HG03066 (cell line): ENCODE results near the gene TFPI2.
A peak's percentile ranks its signal among the peaks of the same experiment; 100 is the strongest.

Experiments used
- ATAC-seq: cut with Tn5 transposase; IDR thresholded peaks from one replicate; pipeline ENCODE4 v1.9.1; 2021; ENCODE audit warnings: low read depth; ENCODE audit not compliant: unreplicated experiment

TFPI2 gene

DNA sequence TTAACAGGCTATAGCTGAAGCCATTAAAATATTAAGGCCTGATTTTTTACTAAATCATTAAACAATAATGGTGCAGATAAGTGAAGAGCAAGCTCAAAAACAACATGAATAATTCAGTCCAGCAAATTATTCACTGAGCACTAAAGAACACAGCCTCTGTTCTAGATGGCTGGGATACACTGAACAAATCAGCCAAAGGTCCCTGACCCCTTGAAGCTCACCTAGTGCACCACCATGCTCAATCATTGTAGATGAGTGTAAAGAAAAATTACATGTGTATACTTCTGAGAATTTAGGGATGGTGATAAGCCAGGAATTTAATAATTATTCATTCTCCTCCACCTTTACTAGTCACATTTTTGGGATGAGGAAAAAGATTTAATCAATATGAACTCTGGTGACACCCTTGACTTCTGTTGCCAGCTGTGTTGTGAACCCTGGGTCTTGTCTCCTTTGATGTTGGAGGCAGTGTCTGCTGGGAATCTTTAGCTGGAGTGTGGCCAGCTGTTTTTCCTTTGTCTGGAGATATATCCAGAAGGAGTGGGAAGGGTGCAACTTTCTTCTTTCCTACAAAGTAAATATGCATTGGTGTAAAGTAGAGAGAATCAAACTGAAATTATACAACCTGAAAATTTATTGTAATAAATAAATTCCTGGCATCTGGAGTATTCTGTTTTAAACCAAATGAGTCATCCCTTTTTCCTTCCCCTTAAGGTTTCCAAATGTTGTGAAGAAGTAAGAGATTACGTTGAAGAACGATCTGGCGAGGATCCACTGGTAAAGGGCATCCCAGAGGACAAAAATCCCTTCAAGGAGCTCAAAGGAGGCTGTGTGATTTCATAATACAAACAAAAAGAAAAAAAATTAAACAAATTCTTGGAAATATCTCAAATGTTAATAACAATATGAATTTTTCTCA is 19.8 kb upstream of the TFPI2 start:
- ATAC-seq = no peak

DNA sequence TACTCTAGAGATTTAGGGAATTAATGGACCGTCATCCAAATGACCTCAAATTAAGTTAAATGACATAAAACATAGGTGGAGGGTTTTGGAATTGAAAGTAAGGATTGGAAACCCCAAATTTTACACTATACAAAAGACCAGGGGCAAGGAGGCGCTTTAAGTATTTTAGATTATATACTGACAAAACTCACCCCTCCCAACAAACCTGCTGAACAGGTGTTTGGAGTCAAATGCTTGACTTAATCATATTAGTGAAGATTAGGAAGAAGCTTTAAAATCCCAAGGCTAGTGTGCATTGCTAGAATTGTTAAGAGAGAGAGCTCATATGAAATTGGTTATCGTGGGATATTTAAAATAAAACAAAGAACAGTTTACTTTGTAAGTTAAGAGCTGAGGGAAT is 15.7 kb upstream of the TFPI2 start, which contains the start of gene GNGT1:
GNGT1 (plus strand) TSS at position 301 of the 400 bp plus-strand sequence. CDS start 180 bp downstream, outside the sequence.
- no peak for ATAC-seq

- no peak for ATAC-seq
These were observed 12.3 kb upstream of the TFPI2 start for GRCh38 chr7:93902777-93903423.

GRCh38 chr7:93897680-93898079 is 7.1 kb upstream of the TFPI2 start:
- ATAC-seq = no peak

DNA sequence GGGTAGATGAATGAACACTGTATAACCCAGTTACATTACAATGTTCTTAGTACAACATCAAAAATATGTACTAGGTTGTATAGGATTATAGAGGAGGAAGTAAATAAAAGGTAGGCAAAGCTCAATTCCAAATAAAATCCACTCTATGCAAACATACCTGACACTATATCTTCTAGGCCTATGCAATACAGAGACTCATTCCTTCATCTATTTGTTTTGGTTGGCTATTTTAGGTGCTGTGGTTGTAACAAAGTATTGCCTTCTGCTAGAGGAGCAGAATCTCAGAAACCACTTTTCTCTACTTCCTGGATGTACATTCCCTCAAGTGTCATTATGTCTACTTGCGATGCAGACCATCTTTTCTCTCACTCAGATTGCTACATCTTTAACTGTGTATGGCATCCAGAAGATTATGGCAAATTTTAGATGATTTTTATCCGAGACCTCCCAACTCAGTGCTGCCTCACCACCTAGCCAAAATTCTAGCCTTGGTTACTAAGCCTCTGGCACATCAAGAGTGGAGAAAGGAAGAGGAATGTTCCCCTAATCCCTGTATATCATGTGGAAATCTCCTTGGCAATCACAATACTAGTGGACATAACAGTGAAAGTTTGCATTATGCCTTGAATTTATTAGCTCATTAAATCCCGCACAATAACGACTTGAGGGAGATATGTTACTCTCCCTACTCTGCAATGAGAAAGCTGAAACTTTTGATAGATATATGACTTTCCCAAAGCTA is 5.5 kb upstream of the TFPI2 start:
- no peak for ATAC-seq

GRCh38 chr7:93894966-93895640 is 4.5 kb upstream of the TFPI2 start:
- ATAC-seq = no peak

DNA sequence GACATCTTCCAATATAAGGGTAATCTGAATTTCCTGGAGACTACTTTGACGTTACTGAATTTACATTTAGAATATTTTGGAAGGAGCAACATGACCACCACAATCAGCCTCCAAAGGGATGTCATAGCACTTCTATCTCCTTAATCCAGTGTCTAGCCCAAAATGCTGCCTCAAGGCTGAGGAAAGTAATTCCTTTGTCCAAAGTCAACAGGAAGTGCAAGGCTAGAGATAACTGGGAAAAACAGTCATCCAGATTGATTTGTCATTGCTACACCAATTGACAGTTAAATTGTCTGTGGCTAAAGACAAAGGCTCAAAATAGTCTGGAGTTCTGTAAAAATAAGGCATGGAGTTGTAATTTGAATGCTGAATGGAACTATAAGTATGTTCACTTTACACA is 3.9 kb upstream of the TFPI2 start:
- ATAC-seq = no peak

- peak; percentile 52 for ATAC-seq
These were observed 501 bp downstream of the TFPI2 start for GRCh38 chr7:93890041-93890463.

DNA sequence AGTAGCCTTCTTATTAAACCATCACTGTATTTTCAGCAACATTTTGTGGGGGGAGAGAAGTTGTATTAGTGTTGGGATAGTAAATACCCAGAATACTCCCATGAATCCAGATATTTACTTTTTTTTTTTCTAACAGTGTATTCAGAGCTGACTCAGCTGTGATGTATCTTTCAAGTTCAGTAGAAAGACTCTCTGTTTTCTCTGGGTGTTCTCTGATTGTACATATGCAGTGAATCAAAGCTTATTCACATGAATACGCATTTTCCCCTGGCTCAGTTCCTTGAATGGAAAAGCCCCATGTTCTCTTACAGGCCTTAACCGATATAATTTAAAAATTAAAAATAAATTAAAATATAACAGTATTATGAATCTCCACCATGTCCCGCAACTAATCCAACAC is 1.3 kb downstream of the TFPI2 start:
- no peak for ATAC-seq

DNA sequence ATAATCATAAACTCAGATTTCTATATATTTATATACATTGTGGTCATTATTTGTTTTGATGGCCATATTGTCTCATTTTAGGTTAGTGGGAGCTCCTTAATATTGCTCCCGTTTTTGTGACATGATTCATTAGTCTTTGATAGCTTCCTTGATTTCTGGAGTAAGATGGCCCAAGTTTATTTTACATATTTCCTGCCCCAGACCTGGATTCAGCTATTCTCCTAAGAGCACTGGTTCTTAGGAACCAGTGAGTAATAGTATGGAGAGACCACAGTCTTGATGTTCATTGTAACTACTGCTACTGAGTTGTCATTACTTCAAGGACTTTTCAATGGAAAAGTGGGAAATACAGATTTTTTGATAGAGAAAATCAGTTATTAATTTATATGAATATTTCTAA is 6.0 kb downstream of the TFPI2 start:
- no peak for ATAC-seq

DNA sequence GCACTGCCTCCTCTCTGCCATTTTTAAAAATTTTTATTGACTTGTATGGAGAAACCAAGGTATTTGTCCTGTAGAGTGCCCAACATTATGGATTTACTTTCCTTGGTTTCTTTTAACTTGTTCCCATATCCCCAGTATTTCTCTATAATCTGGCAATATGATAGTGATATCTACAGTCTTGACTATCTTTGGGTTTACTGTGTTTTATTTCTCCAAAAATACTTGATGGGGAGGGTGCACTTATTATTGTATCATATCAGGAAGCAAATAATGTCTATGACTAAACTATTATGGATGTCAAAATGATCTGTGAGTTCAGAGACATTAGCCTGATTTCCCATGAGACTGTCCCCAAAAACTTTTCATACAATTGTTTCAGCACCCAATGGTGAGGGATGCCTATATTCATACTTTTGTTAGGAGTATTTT is 6.6 kb downstream of the TFPI2 start:
- ATAC-seq = no peak

DNA sequence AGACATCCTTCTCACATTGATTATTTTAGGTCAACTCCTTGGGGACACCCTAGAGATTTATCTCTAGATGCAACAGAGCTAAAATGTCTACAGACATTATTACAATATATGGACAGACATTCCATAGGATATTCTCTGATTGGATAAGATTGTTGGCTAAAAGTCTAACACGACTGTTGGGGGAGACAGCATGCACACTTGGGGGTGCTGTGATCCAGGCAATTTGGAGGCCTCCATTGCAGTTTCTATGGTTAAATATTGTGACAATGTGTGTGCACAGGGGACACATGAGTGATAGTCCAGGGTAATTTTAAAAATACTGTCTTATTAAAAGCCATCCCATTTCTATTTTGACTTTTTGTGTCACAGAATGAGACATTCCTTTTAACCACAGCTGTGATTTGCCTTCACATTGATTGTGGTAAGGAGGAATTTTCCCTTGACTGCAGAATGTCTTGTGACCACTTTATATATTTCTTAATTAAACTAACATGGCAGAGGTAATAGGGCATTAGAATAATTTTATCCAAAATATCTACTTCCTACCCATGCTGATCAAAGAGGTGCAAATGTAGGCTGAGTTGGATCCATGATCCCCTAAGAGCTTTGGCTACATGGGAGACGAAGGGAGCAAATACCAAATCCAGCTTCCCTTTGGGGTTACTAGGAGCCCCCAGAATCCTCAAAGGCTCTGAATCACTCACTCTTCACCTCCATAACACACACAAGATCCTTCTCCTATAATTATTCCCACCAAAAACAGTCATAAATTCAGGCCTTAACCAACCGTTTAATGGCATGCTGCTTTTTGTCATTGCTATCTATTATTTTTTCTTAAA is 7.3 kb downstream of the TFPI2 start:
- no peak for ATAC-seq

DNA sequence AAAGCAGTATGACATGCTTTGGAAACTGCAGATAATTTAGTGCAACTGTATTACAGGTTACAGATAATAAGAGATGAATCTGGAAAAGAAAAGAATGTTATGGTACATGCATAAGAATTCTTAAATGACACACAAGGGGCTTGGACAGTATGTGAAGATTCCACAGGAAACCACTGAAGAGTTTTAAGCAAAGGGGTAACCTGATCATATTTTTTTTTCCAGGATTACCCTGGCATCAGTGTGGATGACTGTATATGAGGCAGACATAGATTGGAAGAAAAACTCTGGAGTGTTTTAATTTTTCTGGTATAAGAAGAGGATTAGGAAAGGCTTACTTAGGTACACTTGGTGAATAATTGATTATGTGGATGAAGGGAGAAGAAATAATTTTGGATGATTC is 8.1 kb downstream of the TFPI2 start:
- no peak for ATAC-seq

DNA sequence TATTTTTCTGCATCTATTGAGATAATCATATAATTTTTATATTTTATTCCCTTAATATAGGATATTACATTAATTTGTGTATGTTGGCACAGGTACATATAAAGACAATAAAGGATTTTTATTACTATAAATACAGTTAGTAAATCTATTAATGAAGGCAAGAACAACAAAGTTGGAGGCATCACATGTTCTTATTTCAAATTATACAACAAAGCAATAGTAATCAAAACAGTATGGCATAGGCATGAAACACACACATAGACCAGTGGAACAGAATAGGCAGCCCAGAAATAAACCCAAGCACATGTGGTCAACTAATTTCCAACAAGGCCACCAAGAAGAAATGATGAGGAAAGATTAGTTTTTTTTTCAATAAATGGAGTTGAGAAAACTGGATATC is 11.2 kb downstream of the TFPI2 start:
- ATAC-seq = no peak

GRCh38 chr7:93877742-93878141 is 12.8 kb downstream of the TFPI2 start:
- no peak for ATAC-seq

DNA sequence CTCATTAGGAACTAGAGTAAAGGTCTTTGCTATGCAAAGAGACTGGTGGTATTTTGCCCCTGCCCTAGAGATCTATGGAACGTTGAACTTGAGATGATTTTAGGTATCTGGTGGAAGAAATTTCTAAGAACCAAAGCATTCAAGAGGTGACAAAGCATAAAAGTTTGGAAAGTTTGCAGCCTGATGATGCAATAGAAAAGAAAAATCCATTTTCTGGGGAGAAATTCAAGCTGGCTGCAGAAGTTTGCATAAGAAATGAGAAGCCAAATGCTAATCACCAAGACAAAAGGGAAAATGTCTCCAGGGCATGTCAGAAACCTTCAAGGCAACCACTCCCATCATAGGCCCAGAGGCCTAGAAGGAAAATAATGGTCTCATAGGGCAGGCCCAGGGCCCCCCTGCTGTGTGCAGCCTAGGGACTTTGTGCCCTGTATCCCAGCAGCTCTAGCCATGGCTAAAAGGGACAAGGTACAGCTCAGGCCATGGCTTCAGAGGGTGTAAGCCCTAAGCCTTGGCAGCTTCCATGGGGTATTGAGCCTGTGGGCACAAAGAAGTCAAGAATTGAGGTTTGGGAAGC is 16.5 kb downstream of the TFPI2 start:
- no peak for ATAC-seq

- ATAC-seq = no peak
These were observed 23.7 kb downstream of the TFPI2 start for GRCh38 chr7:93866886-93867285.

DNA sequence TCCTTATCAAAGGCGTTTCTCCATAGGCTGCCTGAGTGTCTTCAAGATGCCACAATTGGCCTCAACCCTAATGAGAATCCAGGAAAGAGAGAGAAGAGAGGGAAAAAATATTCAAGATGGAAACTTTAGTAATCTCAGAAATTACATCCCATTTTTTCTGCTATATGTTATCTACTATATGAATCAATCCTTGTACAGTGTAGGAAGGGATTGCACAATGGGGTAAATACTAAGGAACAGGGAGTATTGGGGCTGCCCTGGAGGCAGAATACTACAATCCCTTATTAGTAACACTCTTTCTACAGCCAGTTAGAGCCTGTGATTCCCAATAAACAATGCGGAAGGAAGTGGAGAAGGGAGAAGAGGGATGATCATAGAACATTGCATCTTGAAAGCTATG is 27.9 kb downstream of the TFPI2 start:
- ATAC-seq = no peak

DNA sequence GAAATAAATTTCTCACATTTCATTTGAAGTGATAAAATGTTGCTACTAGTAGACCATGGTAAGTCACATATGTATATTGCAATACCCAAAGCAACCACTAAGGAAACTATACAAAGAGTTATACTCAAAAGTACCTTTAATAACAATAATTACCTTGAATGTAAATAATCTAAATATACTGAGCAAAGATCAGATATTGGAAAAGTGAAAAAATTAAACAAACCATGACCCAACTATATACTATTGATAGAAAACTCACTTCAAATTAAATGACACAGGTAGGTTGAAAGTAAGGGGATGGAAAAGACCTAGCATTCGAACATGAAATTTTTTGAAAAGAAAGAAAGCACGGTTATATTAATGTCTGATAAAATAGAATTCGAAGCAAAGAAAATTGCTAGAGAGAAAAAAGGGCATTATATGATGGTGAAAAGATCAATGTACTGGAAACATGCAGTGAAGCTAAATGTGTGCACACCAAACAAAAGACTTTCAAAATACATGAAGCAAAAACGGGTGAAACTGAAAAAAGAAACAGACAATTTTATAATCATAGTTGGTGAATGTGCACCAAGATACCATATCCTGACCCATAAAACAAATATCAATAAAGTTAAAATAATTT is 29.1 kb downstream of the TFPI2 start:
- no peak for ATAC-seq
